Hematopoietic multipotent progenitor cell treated with erythropoietin and hydrocortisone succinate and interleukin-3 and kit ligand, for 4 days (in vitro differentiated cells): ENCODE results near the gene CDKN1C.

Source experiments
- DNase-seq: peaks from one replicate; pipeline ENCODE4 v3.0.0-alpha.2; 2015

The CDKN1C gene

GRCh38 chr11:2887515-2888195 lies 2.1 kb upstream of the CDKN1C start:
- DNase-seq, result no peak

GRCh38 chr11:2886936-2887335 lies 1.4 kb upstream of the CDKN1C start:
- DNase-seq, result no peak

GRCh38 chr11:2886191-2886894 lies 768 bp upstream of the CDKN1C start:
- peak; percentile 54 for DNase-seq

GRCh38 chr11:2885017-2885677 lies 428 bp downstream of the CDKN1C start:
- peak; percentile 74 for DNase-seq

GRCh38 chr11:2883979-2884815 lies 1.4 kb downstream of the CDKN1C start:
- peak; percentile 30 for DNase-seq

- no peak for DNase-seq
Measured at GRCh38 chr11:2883640-2883978, 2.0 kb downstream of the CDKN1C start.

- no peak for DNase-seq
Measured at GRCh38 chr11:2882396-2883110, 3.0 kb downstream of the CDKN1C start.

GRCh38 chr11:2881981-2882375 lies 3.6 kb downstream of the CDKN1C start:
- DNase-seq, result no peak

GRCh38 chr11:2881076-2881980 lies 4.2 kb downstream of the CDKN1C start:
- DNase-seq, result no peak

- DNase-seq, result no peak
Measured at GRCh38 chr11:2880646-2881045, 4.9 kb downstream of the CDKN1C start.

GRCh38 chr11:2878782-2879181 lies 6.8 kb downstream of the CDKN1C start:
- no peak for DNase-seq

GRCh38 chr11:2877474-2877873 lies 8.1 kb downstream of the CDKN1C start:
- DNase-seq, result no peak

- no peak for DNase-seq
Measured at GRCh38 chr11:2874963-2875362, 10.6 kb downstream of the CDKN1C start.

- DNase-seq, result no peak
Measured at GRCh38 chr11:2870969-2871680, 14.4 kb downstream of the CDKN1C start.

GRCh38 chr11:2870460-2870859 lies 15.1 kb downstream of the CDKN1C start:
- DNase-seq, result peak; percentile 53

GRCh38 chr11:2869561-2870427 lies 15.8 kb downstream of the CDKN1C start:
- DNase-seq, result no peak

GRCh38 chr11:2869134-2869526 lies 16.4 kb downstream of the CDKN1C start:
- DNase-seq, result no peak

GRCh38 chr11:2868506-2869133 lies 17.0 kb downstream of the CDKN1C start:
- no peak for DNase-seq
